Measurements from ENCODE around the gene NDUFS5. TPM values are rescaled to one million over a fixed set of nuclear protein-coding genes. Genes with fewer than 3 reads are reported as not detected.
"Not testable (repeated sequence)": the region's sequence is repeated elsewhere in the genome, so short reads cannot be mapped to it uniquely, and the experiment has no call there.

NDUFS5 gene
- total and polyA plus RNA-seq, 4 donors, result 149 to 1,134 (median 354) TPM

GRCh38 chr1:39061951-39062350, 35.8 kb downstream of the NDUFS5 start:
- 85 to 86% methylated on average over 4 of the region's 4 CpGs for WGBS, 2 donors
- DNase-seq (peak in 1 of 3 donors; percentile 12), ATAC-seq (ENCODE audit: insufficient read depth, low FRiP score) (no peak)
- Histone ChIP-seq H3K9ac (ENCODE audit: insufficient read depth in 1 of 2, low read length in 2 of 2) (no peak overlapping the region), H3K9me3 (ENCODE audit: control insufficient read depth in 4 of 4, insufficient read depth in 3 of 4, low read length in 3 of 4) (no peaks in the 10 kb centered on the region), H3K4me3 (no peak overlapping the region), H3K27ac (ENCODE audit: low read depth in 1 of 2, low read length in 1 of 2) (no peak overlapping the region), H3K27me3 (ENCODE audit: control insufficient read depth in 3 of 3, insufficient read depth in 3 of 3, low read length in 2 of 3) (no peaks in the 10 kb centered on the region), H3K36me3 (ENCODE audit: control insufficient read depth in 4 of 4, insufficient read depth in 4 of 4, low read length in 4 of 4) (no peaks in the 10 kb centered on the region), H3K4me1 (ENCODE audit: control insufficient read depth in 5 of 5, insufficient read depth in 5 of 5, low read length in 5 of 5) (no peaks in the 10 kb centered on the region)
- TF ChIP-seq CTCF (IDR thresholded peaks at IDR 0.05; ENCODE audit: control extremely low read depth, extremely low read depth), result no peak

- H3K27ac ChIP-seq (ENCODE audit: low read depth in 1 of 2, low read length in 1 of 2), result no peak overlapping the region
- H3K9me3 ChIP-seq (ENCODE audit: control insufficient read depth in 4 of 4, insufficient read depth in 3 of 4, low read length in 3 of 4), result no peaks in the 10 kb centered on the region
- DNase-seq (no peak), ATAC-seq (ENCODE audit: insufficient read depth, low FRiP score) (no peak)
- H3K9ac ChIP-seq (ENCODE audit: insufficient read depth in 1 of 2, low read length in 2 of 2), result no peak overlapping the region
- no peak overlapping the region for H3K4me3 ChIP-seq
- WGBS, 2 donors, result 77 to 84% methylated on average over 7 of the region's 7 CpGs
- H3K4me1 ChIP-seq (ENCODE audit: control insufficient read depth in 5 of 5, insufficient read depth in 5 of 5, low read length in 5 of 5), result no peaks in the 10 kb centered on the region
- TF ChIP-seq CTCF (IDR thresholded peaks at IDR 0.05; ENCODE audit: control extremely low read depth, extremely low read depth), result no peak
- H3K36me3 ChIP-seq (ENCODE audit: control insufficient read depth in 4 of 4, insufficient read depth in 4 of 4, low read length in 4 of 4), result no peaks in the 10 kb centered on the region
- no peaks in the 10 kb centered on the region for H3K27me3 ChIP-seq (ENCODE audit: control insufficient read depth in 3 of 3, insufficient read depth in 3 of 3, low read length in 2 of 3)
These were observed 37.0 kb downstream of the NDUFS5 start for GRCh38 chr1:39063191-39063590.

DNA sequence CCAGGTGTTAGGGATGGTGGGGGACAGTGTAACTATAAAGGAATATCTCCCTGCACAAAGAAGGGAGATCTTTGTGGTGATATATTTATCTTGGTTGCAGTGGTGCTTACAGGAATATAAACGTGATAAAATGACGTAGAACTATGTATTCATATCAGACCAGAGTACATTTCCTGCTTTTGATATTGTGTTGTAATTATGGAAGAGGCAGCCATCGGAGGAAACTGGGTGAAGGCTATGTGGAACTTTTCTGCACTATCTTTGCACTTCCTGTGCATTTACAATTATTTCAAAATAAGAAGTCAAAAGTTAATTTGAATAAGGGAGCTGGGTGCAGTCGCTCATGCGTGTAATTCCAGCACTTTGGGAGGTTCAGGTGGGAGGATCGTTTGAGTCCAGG, 37.6 kb downstream of the NDUFS5 start:
- Histone ChIP-seq H3K4me1 (ENCODE audit: control insufficient read depth in 5 of 5, insufficient read depth in 5 of 5, low read length in 5 of 5) (no peaks in the 10 kb centered on the region), H3K4me3 (no peak overlapping the region), H3K9ac (ENCODE audit: insufficient read depth in 1 of 2, low read length in 2 of 2) (no peak overlapping the region), H3K9me3 (ENCODE audit: control insufficient read depth in 4 of 4, insufficient read depth in 3 of 4, low read length in 3 of 4) (no peaks in the 10 kb centered on the region), H3K36me3 (ENCODE audit: control insufficient read depth in 4 of 4, insufficient read depth in 4 of 4, low read length in 4 of 4) (no peaks in the 10 kb centered on the region), H3K27ac (ENCODE audit: low read depth in 1 of 2, low read length in 1 of 2) (no peak overlapping the region), H3K27me3 (ENCODE audit: control insufficient read depth in 3 of 3, insufficient read depth in 3 of 3, low read length in 2 of 3) (no peaks in the 10 kb centered on the region)
- no peak for TF ChIP-seq CTCF (IDR thresholded peaks at IDR 0.05; ENCODE audit: control extremely low read depth, extremely low read depth)
- no peak for DNase-seq
- 43% methylated on average over 6 of the region's 6 CpGs for WGBS, 2 donors
- ATAC-seq (ENCODE audit: insufficient read depth, low FRiP score), result no peak

GRCh38 chr1:39065542-39065941, 39.4 kb downstream of the NDUFS5 start:
- H3K4me1 ChIP-seq (ENCODE audit: control insufficient read depth in 5 of 5, insufficient read depth in 5 of 5, low read length in 5 of 5), result no peaks in the 10 kb centered on the region
- no peaks in the 10 kb centered on the region for H3K27me3 ChIP-seq (ENCODE audit: control insufficient read depth in 3 of 3, insufficient read depth in 3 of 3, low read length in 2 of 3)
- no peak for TF ChIP-seq CTCF (IDR thresholded peaks at IDR 0.05; ENCODE audit: control extremely low read depth, extremely low read depth)
- H3K9me3 ChIP-seq (ENCODE audit: control insufficient read depth in 4 of 4, insufficient read depth in 3 of 4, low read length in 3 of 4), result no peaks in the 10 kb centered on the region
- DNase-seq (no peak), ATAC-seq (ENCODE audit: insufficient read depth, low FRiP score) (no peak)
- no peaks in the 10 kb centered on the region for H3K36me3 ChIP-seq (ENCODE audit: control insufficient read depth in 4 of 4, insufficient read depth in 4 of 4, low read length in 4 of 4)
- no peak overlapping the region for H3K27ac ChIP-seq (ENCODE audit: low read depth in 1 of 2, low read length in 1 of 2)
- WGBS, 2 donors, result 59 to 87% methylated on average over 3 of the region's 3 CpGs
- no peak overlapping the region for H3K9ac ChIP-seq (ENCODE audit: insufficient read depth in 1 of 2, low read length in 2 of 2)
- no peak overlapping the region for H3K4me3 ChIP-seq

DNA sequence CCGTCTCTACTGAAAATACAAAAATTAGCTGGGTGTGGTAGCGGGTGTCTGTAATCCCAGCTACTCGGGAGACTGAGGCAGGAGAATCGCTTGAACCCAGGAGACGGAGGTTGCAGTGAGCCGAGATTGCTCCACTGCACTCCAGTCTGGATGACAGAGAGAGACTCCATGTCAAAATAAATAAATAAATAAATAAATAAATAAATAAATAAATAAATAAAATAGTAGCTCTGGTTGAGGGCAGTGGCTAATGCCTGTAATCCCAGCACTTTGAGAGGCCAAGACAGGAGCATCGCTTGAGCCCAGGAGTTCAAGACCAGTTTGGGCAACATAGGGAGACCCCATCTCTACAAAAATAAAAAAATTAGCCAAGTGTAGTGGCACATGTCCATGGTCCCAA, 42.1 kb downstream of the NDUFS5 start:
- not testable (repeated sequence) for DNase-seq; H3K27me3 ChIP-seq (ENCODE audit: control insufficient read depth in 3 of 3, insufficient read depth in 3 of 3, low read length in 2 of 3); H3K9ac ChIP-seq (ENCODE audit: insufficient read depth in 1 of 2, low read length in 2 of 2); H3K9me3 ChIP-seq (ENCODE audit: control insufficient read depth in 4 of 4, insufficient read depth in 3 of 4, low read length in 3 of 4); ATAC-seq (ENCODE audit: insufficient read depth, low FRiP score); H3K36me3 ChIP-seq (ENCODE audit: control insufficient read depth in 4 of 4, insufficient read depth in 4 of 4, low read length in 4 of 4); H3K4me1 ChIP-seq (ENCODE audit: control insufficient read depth in 5 of 5, insufficient read depth in 5 of 5, low read length in 5 of 5); H3K4me3 ChIP-seq; H3K27ac ChIP-seq (ENCODE audit: low read depth in 1 of 2, low read length in 1 of 2)
- WGBS, 2 donors, result 95 to 98% methylated on average over 7 of the region's 7 CpGs

DNA sequence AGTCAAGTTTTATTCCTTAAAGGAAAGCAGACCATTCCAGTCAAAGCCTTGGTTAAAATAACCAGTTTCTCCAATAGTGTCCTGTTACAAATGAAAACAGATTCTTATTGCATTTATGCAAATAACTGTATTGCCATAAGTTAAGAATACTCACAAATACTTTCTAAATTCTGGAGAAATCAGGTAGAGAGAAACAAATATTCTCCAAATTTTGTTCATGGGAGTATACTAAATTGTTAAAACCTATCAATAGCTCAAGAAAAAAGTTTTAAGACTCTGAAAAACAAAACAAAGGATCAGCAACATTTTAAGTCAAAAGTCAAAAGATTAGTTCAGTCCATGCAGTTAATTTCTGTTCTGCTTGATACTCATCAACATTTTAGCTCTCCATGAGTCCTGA, 45.4 kb downstream of the NDUFS5 start:
- H3K9ac ChIP-seq (ENCODE audit: insufficient read depth in 1 of 2, low read length in 2 of 2); H3K36me3 ChIP-seq (ENCODE audit: control insufficient read depth in 4 of 4, insufficient read depth in 4 of 4, low read length in 4 of 4); H3K4me3 ChIP-seq: not testable (repeated sequence)

More for the DNA sequence above, 45.4 kb downstream of the NDUFS5 start:
- not testable (repeated sequence) for DNase-seq; H3K9me3 ChIP-seq (ENCODE audit: control insufficient read depth in 4 of 4, insufficient read depth in 3 of 4, low read length in 3 of 4); H3K27ac ChIP-seq (ENCODE audit: low read depth in 1 of 2, low read length in 1 of 2); ATAC-seq (ENCODE audit: insufficient read depth, low FRiP score); H3K27me3 ChIP-seq (ENCODE audit: control insufficient read depth in 3 of 3, insufficient read depth in 3 of 3, low read length in 2 of 3); H3K4me1 ChIP-seq (ENCODE audit: control insufficient read depth in 5 of 5, insufficient read depth in 5 of 5, low read length in 5 of 5)

All from lung (tissue), 12 donors.